Activated CD8-positive, alpha-beta memory T cell treated with anti-CD3 and anti-CD28 coated beads, Interleukin-2, amount 50 U/mL, for 4 hours (primary cell): ENCODE results near the gene PKD2L1.
A peak's percentile ranks its signal among the peaks of the same experiment; 100 is the strongest.
"Not testable (repeated sequence)": the region's sequence is repeated elsewhere in the genome, so short reads cannot be mapped to it uniquely, and the experiment has no call there.

Source experiments
- DNase-seq: peaks from one replicate; pipeline ENCODE4 v3.0.0-alpha.2; 2020

PKD2L1 gene

GRCh38 chr10:100328198-100328597 is 1.8 kb downstream of the PKD2L1 start:
- no peak for DNase-seq

GRCh38 chr10:100327718-100328009 is 2.4 kb downstream of the PKD2L1 start:
- DNase-seq: no peak

- DNase-seq: no peak
Measured at GRCh38 chr10:100327007-100327717, 2.9 kb downstream of the PKD2L1 start.

- no peak for DNase-seq
Measured at GRCh38 chr10:100325158-100325557, 4.9 kb downstream of the PKD2L1 start.

- DNase-seq: no peak
Measured at GRCh38 chr10:100319707-100320402, 10.2 kb downstream of the PKD2L1 start.

- DNase-seq: no peak
Measured at GRCh38 chr10:100318207-100318606, 11.8 kb downstream of the PKD2L1 start.

GRCh38 chr10:100315615-100316014 is 14.4 kb downstream of the PKD2L1 start:
- no peak for DNase-seq

GRCh38 chr10:100311298-100311697 is 18.7 kb downstream of the PKD2L1 start:
- DNase-seq: no peak

- DNase-seq: no peak
Measured at GRCh38 chr10:100307684-100308083, 22.3 kb downstream of the PKD2L1 start.

- DNase-seq: no peak
Measured at GRCh38 chr10:100306861-100307260, 23.2 kb downstream of the PKD2L1 start.

- DNase-seq: no peak
Measured at GRCh38 chr10:100304414-100304813, 25.6 kb downstream of the PKD2L1 start.

- DNase-seq: no peak
Measured at GRCh38 chr10:100303724-100304319, 26.2 kb downstream of the PKD2L1 start.

GRCh38 chr10:100301123-100301522 is 28.9 kb downstream of the PKD2L1 start:
- DNase-seq: not testable (repeated sequence)

- DNase-seq: no peak
Measured at GRCh38 chr10:100297242-100297641, 32.8 kb downstream of the PKD2L1 start.

GRCh38 chr10:100293066-100293465 is 37.0 kb downstream of the PKD2L1 start:
- no peak for DNase-seq

GRCh38 chr10:100292300-100292699 is 37.7 kb downstream of the PKD2L1 start:
- not testable (repeated sequence) for DNase-seq

- DNase-seq: no peak
Measured at GRCh38 chr10:100291356-100291755, 38.7 kb downstream of the PKD2L1 start.

GRCh38 chr10:100289641-100290040 is 40.4 kb downstream of the PKD2L1 start:
- DNase-seq: no peak

- DNase-seq: no peak
Measured at GRCh38 chr10:100288196-100288595, 41.8 kb downstream of the PKD2L1 start.

GRCh38 chr10:100287756-100288155 is 42.3 kb downstream of the PKD2L1 start:
- DNase-seq: no peak

- DNase-seq: peak; percentile 86
Measured at GRCh38 chr10:100286051-100287033, 43.7 kb downstream of the PKD2L1 start, which contains the start of gene BLOC1S2. TSS of gene BLOC1S2 (minus strand) at chr10:100286680. CDS start at chr10:100286659, 21 bp downstream.

- DNase-seq: not testable (repeated sequence)
Measured at GRCh38 chr10:100285326-100285725, 44.7 kb downstream of the PKD2L1 start.

- no peak for DNase-seq
Measured at GRCh38 chr10:100282907-100283306, 47.1 kb downstream of the PKD2L1 start.
